Right renal cortex interstitium (tissue), 3 donors: Measurements from ENCODE around the gene LYRM1. TPM values are rescaled to one million over a fixed set of nuclear protein-coding genes. Genes with fewer than 3 reads are reported as not detected.
"Not testable (repeated sequence)": the region's sequence is repeated elsewhere in the genome, so short reads cannot be mapped to it uniquely, and the experiment has no call there.

Source experiments
- DNase-seq, 3 donors: peaks; one replicate each; pipeline ENCODE4 v3.0.0-alpha.2; 2013; ENCODE audit warnings: low read depth in 3 of 3, low spot score in 2 of 3
- polyA plus RNA-seq, 3 donors: library from polyadenylated mRNA; unstranded; fragments of 120-200 nt; gene quantifications; one replicate each; pipeline ENCODE4 v1.2.1, GENCODE V29; 2013; ENCODE audit not compliant: insufficient read length in 3 of 3

The LYRM1 gene
- 10 to 100 TPM; 49.8 to 50.6 (median 50.0) TPM for polyA plus RNA-seq

- peak; percentile 96 to 99 (median 98) for DNase-seq
Measured at GRCh38 chr16:20900299-20901067, at the start of gene LYRM1, which contains the start of gene DCUN1D3. Gene LYRM1, plus strand, starts transcription at chr16:20900771. Its CDS starts 14,785 bp downstream, at chr16:20915556. Gene DCUN1D3, minus strand, starts transcription at chr16:20900358. Its CDS starts 37,820 bp downstream, at chr16:20862538.

GRCh38 chr16:20850981-20851380 lies 49.6 kb upstream of the LYRM1 start:
- no peak for DNase-seq

GRCh38 chr16:20851601-20852000 lies 49.0 kb upstream of the LYRM1 start:
- no peak for DNase-seq

- DNase-seq, result no peak
Measured at GRCh38 chr16:20853143-20853542, 47.4 kb upstream of the LYRM1 start.

GRCh38 chr16:20853981-20854620 lies 46.5 kb upstream of the LYRM1 start:
- no peak for DNase-seq

GRCh38 chr16:20854963-20855362 lies 45.6 kb upstream of the LYRM1 start:
- no peak for DNase-seq

GRCh38 chr16:20857281-20857680 lies 43.3 kb upstream of the LYRM1 start:
- no peak for DNase-seq

GRCh38 chr16:20859229-20859628 lies 41.3 kb upstream of the LYRM1 start:
- no peak for DNase-seq

GRCh38 chr16:20859699-20860098 lies 40.9 kb upstream of the LYRM1 start:
- no peak for DNase-seq

- DNase-seq, result no peak
Measured at GRCh38 chr16:20860361-20860760, 40.2 kb upstream of the LYRM1 start.

GRCh38 chr16:20860995-20861394 lies 39.6 kb upstream of the LYRM1 start:
- not testable (repeated sequence) for DNase-seq

- DNase-seq, result no peak
Measured at GRCh38 chr16:20862162-20862960, 38.2 kb upstream of the LYRM1 start.

- DNase-seq, result not testable (repeated sequence)
Measured at GRCh38 chr16:20864376-20864775, 36.2 kb upstream of the LYRM1 start.

- no peak for DNase-seq
Measured at GRCh38 chr16:20865420-20866131, 35.0 kb upstream of the LYRM1 start.

GRCh38 chr16:20866145-20866772 lies 34.3 kb upstream of the LYRM1 start:
- no peak for DNase-seq

- DNase-seq, result no peak
Measured at GRCh38 chr16:20866801-20867200, 33.8 kb upstream of the LYRM1 start.

- no peak for DNase-seq
Measured at GRCh38 chr16:20867585-20867984, 33.0 kb upstream of the LYRM1 start.

GRCh38 chr16:20868890-20869289 lies 31.7 kb upstream of the LYRM1 start:
- DNase-seq, result no peak

GRCh38 chr16:20870122-20870820 lies 30.3 kb upstream of the LYRM1 start:
- no peak for DNase-seq
